ENCODE measurements around the gene NOL3.

DNA sequence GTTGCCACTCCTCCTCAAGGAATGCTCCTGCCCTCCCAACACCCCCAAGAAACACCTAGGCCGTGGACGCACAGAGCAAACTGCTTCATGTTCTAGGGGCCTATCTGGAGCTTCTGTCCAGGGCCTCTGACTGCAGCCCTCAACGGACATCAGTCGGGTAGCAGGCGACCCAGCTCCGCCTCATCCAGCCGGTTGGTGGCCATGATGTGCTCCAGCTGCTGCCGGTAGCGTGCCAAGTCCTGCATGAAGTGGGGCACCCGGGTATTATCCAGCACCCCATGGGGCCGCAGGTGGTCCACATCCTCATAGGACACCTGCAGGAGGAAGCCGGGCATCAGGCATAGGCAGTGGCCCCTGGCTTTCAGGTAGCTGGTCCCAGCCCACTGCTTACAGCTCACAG, 6.3 kb downstream of the NOL3 start:
- TF ChIP-seq POLR2A (IDR thresholded peaks at IDR 0.05): no peak
- TF ChIP-seq, protein P1, sequence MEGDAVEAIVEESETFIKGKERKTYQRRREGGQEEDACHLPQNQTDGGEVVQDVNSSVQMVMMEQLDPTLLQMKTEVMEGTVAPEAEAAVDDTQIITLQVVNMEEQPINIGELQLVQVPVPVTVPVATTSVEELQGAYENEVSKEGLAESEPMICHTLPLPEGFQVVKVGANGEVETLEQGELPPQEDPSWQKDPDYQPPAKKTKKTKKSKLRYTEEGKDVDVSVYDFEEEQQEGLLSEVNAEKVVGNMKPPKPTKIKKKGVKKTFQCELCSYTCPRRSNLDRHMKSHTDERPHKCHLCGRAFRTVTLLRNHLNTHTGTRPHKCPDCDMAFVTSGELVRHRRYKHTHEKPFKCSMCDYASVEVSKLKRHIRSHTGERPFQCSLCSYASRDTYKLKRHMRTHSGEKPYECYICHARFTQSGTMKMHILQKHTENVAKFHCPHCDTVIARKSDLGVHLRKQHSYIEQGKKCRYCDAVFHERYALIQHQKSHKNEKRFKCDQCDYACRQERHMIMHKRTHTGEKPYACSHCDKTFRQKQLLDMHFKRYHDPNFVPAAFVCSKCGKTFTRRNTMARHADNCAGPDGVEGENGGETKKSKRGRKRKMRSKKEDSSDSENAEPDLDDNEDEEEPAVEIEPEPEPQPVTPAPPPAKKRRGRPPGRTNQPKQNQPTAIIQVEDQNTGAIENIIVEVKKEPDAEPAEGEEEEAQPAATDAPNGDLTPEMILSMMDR (IDR thresholded peaks at IDR 0.05): no peak
